NB4 (cell line): ENCODE measurements around the gene CSRNP3.
"Not testable (repeated sequence)": the region's sequence is repeated elsewhere in the genome, so short reads cannot be mapped to it uniquely, and the experiment has no call there.

Experiments used
- DNase-seq: peaks from one replicate; pipeline ENCODE4 v3.0.0; 2010; ENCODE audit warnings: low read depth
- H3K4me3 ChIP-seq: one replicate; pipeline ENCODE4 v1.5.1; 2011; ENCODE audit warnings: mild to moderate bottlenecking, low read depth, low read length, moderate library complexity
- MYC ChIP-seq: IDR thresholded peaks from 2 replicates; pipeline ENCODE4 v1.6.1; 2011; ENCODE audit warnings: low read depth, low read length
- POLR2A ChIP-seq: IDR thresholded peaks from 2 replicates; pipeline ENCODE4 v1.6.1; 2011; ENCODE audit warnings: mild to moderate bottlenecking; ENCODE audit not compliant: insufficient read length; ENCODE audit errors: extremely low read depth
- TF ChIP-seq, protein P1 (sequence below): IDR thresholded peaks from 2 replicates; pipeline ENCODE4 v1.6.1; 2011; ENCODE audit warnings: low read depth, low read length
- TF ChIP-seq, protein P2 (sequence below): IDR thresholded peaks from one replicate; pipeline ENCODE4 v1.5.1; 2012; ENCODE audit warnings: low read depth, low read length

CSRNP3 gene

DNA sequence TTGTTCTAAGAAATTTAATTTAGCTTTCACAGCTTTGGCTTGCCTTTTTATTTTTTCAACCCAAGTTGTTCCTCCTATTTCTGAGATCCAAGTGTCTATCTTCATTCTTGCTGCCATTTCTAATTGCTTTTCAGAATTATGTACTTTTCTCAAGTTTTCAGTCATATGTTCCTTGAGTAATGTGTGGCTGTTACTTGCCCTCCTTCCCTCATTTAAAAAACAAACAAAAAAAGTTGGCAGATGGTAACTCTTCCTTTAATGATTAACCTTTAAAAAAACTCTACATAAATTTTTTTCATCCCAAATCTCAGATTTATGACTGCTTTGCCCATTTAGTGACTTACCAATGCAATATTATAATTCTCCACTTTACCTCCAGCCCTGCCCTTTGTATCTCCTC is 193.2 kb downstream of the CSRNP3 start:
- no peak overlapping the region for H3K4me3 ChIP-seq
- TF ChIP-seq, protein P1, sequence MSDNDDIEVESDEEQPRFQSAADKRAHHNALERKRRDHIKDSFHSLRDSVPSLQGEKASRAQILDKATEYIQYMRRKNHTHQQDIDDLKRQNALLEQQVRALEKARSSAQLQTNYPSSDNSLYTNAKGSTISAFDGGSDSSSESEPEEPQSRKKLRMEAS = no peak
- TF ChIP-seq, protein P2, sequence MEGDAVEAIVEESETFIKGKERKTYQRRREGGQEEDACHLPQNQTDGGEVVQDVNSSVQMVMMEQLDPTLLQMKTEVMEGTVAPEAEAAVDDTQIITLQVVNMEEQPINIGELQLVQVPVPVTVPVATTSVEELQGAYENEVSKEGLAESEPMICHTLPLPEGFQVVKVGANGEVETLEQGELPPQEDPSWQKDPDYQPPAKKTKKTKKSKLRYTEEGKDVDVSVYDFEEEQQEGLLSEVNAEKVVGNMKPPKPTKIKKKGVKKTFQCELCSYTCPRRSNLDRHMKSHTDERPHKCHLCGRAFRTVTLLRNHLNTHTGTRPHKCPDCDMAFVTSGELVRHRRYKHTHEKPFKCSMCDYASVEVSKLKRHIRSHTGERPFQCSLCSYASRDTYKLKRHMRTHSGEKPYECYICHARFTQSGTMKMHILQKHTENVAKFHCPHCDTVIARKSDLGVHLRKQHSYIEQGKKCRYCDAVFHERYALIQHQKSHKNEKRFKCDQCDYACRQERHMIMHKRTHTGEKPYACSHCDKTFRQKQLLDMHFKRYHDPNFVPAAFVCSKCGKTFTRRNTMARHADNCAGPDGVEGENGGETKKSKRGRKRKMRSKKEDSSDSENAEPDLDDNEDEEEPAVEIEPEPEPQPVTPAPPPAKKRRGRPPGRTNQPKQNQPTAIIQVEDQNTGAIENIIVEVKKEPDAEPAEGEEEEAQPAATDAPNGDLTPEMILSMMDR = no peak
- no peak for TF ChIP-seq POLR2A
- no peak for TF ChIP-seq MYC
- DNase-seq = no peak

- TF ChIP-seq POLR2A = no peak
- TF ChIP-seq, protein P2 = no peak
- TF ChIP-seq, protein P1 = no peak
- TF ChIP-seq MYC = no peak
- no peak overlapping the region for H3K4me3 ChIP-seq
- DNase-seq = no peak
Measured at GRCh38 chr2:165665614-165666013, 196.1 kb downstream of the CSRNP3 start.

- DNase-seq, H3K4me3 ChIP-seq: not testable (repeated sequence)
Measured at GRCh38 chr2:165666073-165666472, 196.6 kb downstream of the CSRNP3 start.

DNA sequence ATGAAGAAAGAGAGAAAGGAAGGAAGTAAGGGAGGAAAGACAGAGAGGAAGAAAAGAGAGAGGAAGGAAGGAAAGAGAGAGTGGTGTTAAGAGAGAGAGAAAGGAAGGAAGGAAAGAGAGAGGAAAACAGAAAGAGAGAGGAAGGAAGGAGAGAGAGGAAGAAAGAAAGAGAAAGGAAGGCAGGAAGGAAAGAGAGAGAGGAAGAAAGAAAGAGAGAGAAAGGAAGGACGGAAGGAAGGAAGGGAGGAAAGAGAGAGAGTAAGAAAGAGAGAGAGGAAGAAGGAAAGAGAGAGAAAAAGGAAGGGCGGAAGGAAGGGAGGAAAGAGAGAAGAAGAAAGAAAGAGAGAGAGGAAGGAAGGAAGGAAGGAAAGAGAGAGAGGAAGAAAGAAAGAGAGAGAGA is 197.1 kb downstream of the CSRNP3 start:
- H3K4me3 ChIP-seq = no peak overlapping the region
- no peak for DNase-seq
- no peak for TF ChIP-seq MYC
- no peak for TF ChIP-seq POLR2A
- TF ChIP-seq, protein P1 = no peak
- TF ChIP-seq, protein P2 = no peak

- DNase-seq = no peak
- no peak overlapping the region for H3K4me3 ChIP-seq
- TF ChIP-seq, protein P2 = no peak
- TF ChIP-seq MYC = no peak
- TF ChIP-seq, protein P1 = no peak
- TF ChIP-seq POLR2A = no peak
Measured at GRCh38 chr2:165667375-165667774, 197.9 kb downstream of the CSRNP3 start.

DNA sequence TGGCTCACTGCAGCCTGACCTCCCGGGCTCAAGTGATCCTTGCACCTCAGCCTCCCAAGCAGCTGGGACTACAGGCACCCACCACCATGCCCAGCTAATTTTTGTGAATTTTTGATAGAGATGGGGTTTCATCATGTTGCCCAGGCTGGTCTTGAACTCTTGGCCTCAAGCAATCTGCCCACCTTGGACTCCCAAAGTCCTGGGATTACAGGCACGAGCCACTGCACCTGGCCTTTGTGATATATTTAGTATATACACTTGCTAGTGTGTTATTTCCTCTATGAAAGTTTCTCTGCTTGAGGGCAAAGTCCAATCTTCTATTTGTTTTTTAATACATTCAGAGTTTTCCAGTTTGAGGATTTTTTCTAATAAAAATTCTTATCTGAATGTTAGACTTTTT is 205.3 kb downstream of the CSRNP3 start:
- H3K4me3 ChIP-seq = no peak overlapping the region
- TF ChIP-seq, protein P2 = no peak
- TF ChIP-seq MYC = no peak
- no peak for TF ChIP-seq POLR2A
- TF ChIP-seq, protein P1 = no peak
- DNase-seq = no peak
